Bronchus fibroblast of lung (primary cell): ENCODE measurements around the gene ZNF821. TPM values are rescaled to one million over a fixed set of nuclear protein-coding genes. Genes with fewer than 3 reads are reported as not detected.

ENCODE experiments used
- total RNA-seq: library from RNA; depleted of rRNA; stranded (reverse); fragments of >200 nt; gene quantifications from 2 replicates; pipeline ENCODE4 v1.2.3, GENCODE V29; 2015

ZNF821 gene
- total RNA-seq, result 2.1 and 3.4 TPM in 2 replicates

GRCh38 chr16:71883849-71884638 is at the start of gene ZNF821:
Gene ZNF821 (minus strand): TSS chr16:71884182. CDS start chr16:71879946, 4,236 bp downstream.

GRCh38 chr16:71894921-71895678 is 11.1 kb upstream of the ZNF821 start, which contains the start of gene IST1:
Gene IST1 (plus strand): TSS chr16:71895531. CDS start chr16:71915641, 20,110 bp downstream.

GRCh38 chr16:71845639-71846430 is 38.1 kb downstream of the ZNF821 start, which contains the start of gene ATXN1L:
Gene ATXN1L (plus strand): TSS chr16:71845976. CDS start chr16:71849741, 3,765 bp downstream.

Other genes starting within 250 kb of the ZNF821 start
- gene PHLPP2, start 159.5 kb downstream of the ZNF821 start, total RNA-seq, result 3.5 and 4.2 TPM in 2 replicates
- 40.2 and 44.9 TPM in 2 replicates for gene AP1G1, start 75.3 kb downstream of the ZNF821 start, total RNA-seq
- 4.7 and 5.5 TPM in 2 replicates for gene ATXN1L, start 38.2 kb downstream of the ZNF821 start, total RNA-seq
- 77.2 and 84.2 TPM in 2 replicates for gene IST1, start 11.3 kb upstream of the ZNF821 start, total RNA-seq
- not detected in 2 replicates for gene PKD1L3, start 116.2 kb upstream of the ZNF821 start, total RNA-seq
- gene DHODH, start 124.6 kb upstream of the ZNF821 start, total RNA-seq, result 6.2 and 7.2 TPM in 2 replicates
- not detected in 2 replicates for gene HP, start 170.3 kb upstream of the ZNF821 start, total RNA-seq
- not detected in 2 replicates for gene HPR, start 179.0 kb upstream of the ZNF821 start, total RNA-seq
- gene TXNL4B, start 209.4 kb upstream of the ZNF821 start, total RNA-seq, result 6.8 and 7.4 TPM in 2 replicates
- 29.6 and 34.8 TPM in 2 replicates for gene DHX38, start 209.7 kb upstream of the ZNF821 start, total RNA-seq